CD14-positive monocyte (primary cell): Measurements from ENCODE around the gene LMAN1. TPM values are rescaled to one million over a fixed set of nuclear protein-coding genes. Genes with fewer than 3 reads are reported as not detected.

ENCODE experiments used
- DNase-seq, 3 donors: peaks; one replicate each; pipeline ENCODE4 v3.0.0-alpha.2; 2011 to 2022
- H2AFZ ChIP-seq: 2 replicates; pipeline ENCODE4 v1.6.0; 2012; ENCODE audit warnings: mild to moderate bottlenecking, low read depth, low read length, inconsistent platforms; ENCODE audit not compliant: insufficient read depth, poor library complexity, severe bottlenecking
- H3K27ac ChIP-seq, 2 donors: 1 replicate in 1 of 2; 2 replicates in 1 of 2; pipeline ENCODE4 v1.5.1; 2012 to 2013; ENCODE audit warnings: low read length in 2 of 2, control low read depth in 1 of 2, inconsistent platforms in 1 of 2, low read depth in 1 of 2, mild to moderate bottlenecking in 1 of 2
- H3K27me3 ChIP-seq, 2 donors: one replicate each; pipeline versions ENCODE4 v1.6.0 to v1.6.1; 2011 to 2013; ENCODE audit warnings: low read length in 2 of 2; ENCODE audit not compliant: control insufficient read depth in 2 of 2, insufficient read depth in 2 of 2
- H3K36me3 ChIP-seq, 2 donors: replicated peaks in 1 of 2; 1 replicate in 1 of 2; 2 replicates in 1 of 2; pipeline versions ENCODE4 v1.5.1 to v1.6.1; 2012 to 2013; ENCODE audit warnings: low read length in 2 of 2, control low read depth in 1 of 2, inconsistent platforms in 1 of 2, mild to moderate bottlenecking in 1 of 2; ENCODE audit not compliant: insufficient read depth in 2 of 2, control insufficient read depth in 1 of 2
- H3K4me1 ChIP-seq, 2 donors: 1 replicate in 1 of 2; 2 replicates in 1 of 2; pipeline versions ENCODE4 v1.5.1 to v1.6.1; 2012 to 2013; ENCODE audit warnings: low read length in 2 of 2, control low read depth in 1 of 2, inconsistent platforms in 1 of 2, mild to moderate bottlenecking in 1 of 2, moderate library complexity in 1 of 2; ENCODE audit not compliant: insufficient read depth in 2 of 2, control insufficient read depth in 1 of 2
- H3K4me2 ChIP-seq: replicated peaks from 2 replicates; pipeline ENCODE3; 2012; ENCODE audit warnings: low read length, moderate library complexity, mild to moderate bottlenecking; ENCODE audit not compliant: poor library complexity, severe bottlenecking; ENCODE audit errors: extremely low read depth
- H3K4me3 ChIP-seq, 3 experiments: fragments of 200-600 bp in 1 of 3; sonication (generic) in 1 of 3; replicated peaks in 1 of 3; 1 replicate in 2 of 3; 2 replicates in 1 of 3; pipeline ENCODE4 v1.5.1; 2011 to 2013; ENCODE audit warnings: low read length in 3 of 3, mild to moderate bottlenecking in 3 of 3, control low read depth in 2 of 3, low read depth in 2 of 3, inconsistent platforms in 1 of 3, moderate library complexity in 1 of 3
- H3K79me2 ChIP-seq: 2 replicates; pipeline ENCODE4 v1.6.0; 2012; ENCODE audit warnings: mild to moderate bottlenecking, control low read depth, inconsistent platforms, low read length, moderate library complexity; ENCODE audit not compliant: insufficient read depth
- H3K9ac ChIP-seq: 2 replicates; pipeline ENCODE4 v1.6.0; 2017; ENCODE audit warnings: low read length, mild to moderate bottlenecking; ENCODE audit not compliant: insufficient read depth, poor library complexity, severe bottlenecking
- H3K9me3 ChIP-seq, 2 donors: replicated peaks in 1 of 2; 1 replicate in 1 of 2; 2 replicates in 1 of 2; pipeline versions ENCODE4 v1.5.1 to v1.6.1; 2012 to 2013; ENCODE audit warnings: low read length in 2 of 2, control low read depth in 1 of 2; ENCODE audit not compliant: control insufficient read depth in 1 of 2, insufficient read depth in 1 of 2
- H4K20me1 ChIP-seq: 2 replicates; pipeline ENCODE4 v1.6.0; 2012; ENCODE audit warnings: mild to moderate bottlenecking, low read length, control low read depth, moderate library complexity; ENCODE audit not compliant: insufficient read depth
- H3K27ac Mint-ChIP-seq, 7 donors: one replicate each; pipeline ENCODE4 v1.8.0; 2020; ENCODE audit warnings: mild to moderate bottlenecking in 7 of 7, mixed read lengths in 7 of 7, moderate library complexity in 6 of 7, inconsistent platforms in 2 of 7
- H3K27me3 Mint-ChIP-seq, 3 donors: one replicate each; pipeline ENCODE4 v1.8.0; 2021 to 2022; ENCODE audit warnings: low read depth in 3 of 3, mild to moderate bottlenecking in 3 of 3, mixed read lengths in 3 of 3, moderate library complexity in 3 of 3, inconsistent platforms in 1 of 3
- H3K36me3 Mint-ChIP-seq, 2 donors: one replicate each; pipeline ENCODE4 v1.8.0; 2020; ENCODE audit warnings: mixed read lengths in 2 of 2, inconsistent platforms in 1 of 2, mild to moderate bottlenecking in 1 of 2
- H3K4me1 Mint-ChIP-seq: one replicate; pipeline ENCODE4 v1.8.0; 2020; ENCODE audit warnings: mild to moderate bottlenecking, mixed read lengths
- H3K4me3 Mint-ChIP-seq, 2 donors: one replicate each; pipeline ENCODE4 v1.8.0; 2020; ENCODE audit warnings: mild to moderate bottlenecking in 2 of 2, mixed read lengths in 2 of 2, moderate library complexity in 1 of 2
- H3K9me3 Mint-ChIP-seq, 7 donors: one replicate each; pipeline ENCODE4 v1.8.0; 2020 to 2022; ENCODE audit warnings: mixed read lengths in 7 of 7, mild to moderate bottlenecking in 6 of 7, moderate library complexity in 6 of 7, inconsistent platforms in 2 of 7
- CTCF ChIP-seq: fragments of 200-600 bp; IDR thresholded peaks from one replicate; pipeline ENCODE4 v1.8.0; 2022; ENCODE audit warnings: antibody characterized with exemption, mild to moderate bottlenecking
- WGBS: methylation state at CpG from one replicate; pipeline ENCODE4 v1.1.5; 2013; ENCODE audit warnings: missing lambda C conversion rate; ENCODE audit not compliant: insufficient coverage; 5-methylcytosine and 5-hydroxymethylcytosine counted together
- intact Hi-C, 2 donors: fragments of 100-400 bp; cut with micrococcal nuclease; formaldehyde crosslinking; loops; one replicate each; pipeline versions ENCODE4 v1.15.0 to v1.15.1; 2023
- polyA plus RNA-seq, 3 donors: library from polyadenylated mRNA; depleted of rRNA in 1 of 3; unstranded in 2 of 3; stranded (reverse) in 1 of 3; fragments of 300-500 nt in 2 of 3; fragments of >200 nt in 1 of 3; fragmentation: Illumina TruSeq in 2 of 3; gene quantifications; 1 replicate in 2 of 3; 2 replicates in 1 of 3; pipeline ENCODE4 v1.2.3, GENCODE V29; 2012 to 2021

The LMAN1 gene
- polyA plus RNA-seq, 3 donors = 4.7 to 10.9 (median 7.6) TPM

GRCh38 chr18:59303656-59304195, 55.3 kb downstream of the LMAN1 start:
- Histone ChIP-seq H3K27me3 (peaks cover 0 to under 1% of the 10 kb centered on the region in 2 donors), H4K20me1 (no peaks in the 10 kb centered on the region), H3K4me2 (no peak overlapping the region), H3K4me3 (no peak overlapping the region), H3K9me3 (no peaks in the 10 kb centered on the region), H3K36me3 (no peaks in the 10 kb centered on the region), H2AFZ (no peak overlapping the region), H3K27ac (no peak overlapping the region), H3K4me1 (peaks cover 0 to 1% of the 10 kb centered on the region in 2 donors), H3K9ac (no peak overlapping the region), H3K79me2 (no peaks in the 10 kb centered on the region)
- Mint-ChIP-seq H3K9me3 (no peaks in the 10 kb centered on the region), H3K4me3 (no peak overlapping the region), H3K4me1 (peaks cover 5% of the 10 kb centered on the region), H3K27ac (no peak overlapping the region), H3K27me3 (peaks cover 10 to 20% (median 17%) of the 10 kb centered on the region in 3 donors), H3K36me3 (no peaks in the 10 kb centered on the region)
- 82% methylated on average over 2 of the region's 9 CpGs for WGBS
- TF ChIP-seq CTCF = no peak
- no peak for DNase-seq
- intact Hi-C loops = no loop called here

GRCh38 chr18:59303006-59303405, 56.1 kb downstream of the LMAN1 start:
- Histone ChIP-seq H3K36me3 (no peaks in the 10 kb centered on the region), H3K79me2 (no peaks in the 10 kb centered on the region), H3K4me3 (no peak overlapping the region), H3K9ac (no peak overlapping the region), H3K27ac (no peak overlapping the region), H3K27me3 (no peaks in the 10 kb centered on the region), H2AFZ (no peak overlapping the region), H4K20me1 (no peaks in the 10 kb centered on the region), H3K4me1 (no peaks in the 10 kb centered on the region), H3K9me3 (no peaks in the 10 kb centered on the region), H3K4me2 (no peak overlapping the region)
- TF ChIP-seq CTCF = no peak
- intact Hi-C loops = no loop called here
- Mint-ChIP-seq H3K27ac (no peak overlapping the region), H3K4me1 (no peaks in the 10 kb centered on the region), H3K27me3 (peaks cover 10 to 15% (median 14%) of the 10 kb centered on the region in 3 donors), H3K9me3 (no peaks in the 10 kb centered on the region), H3K36me3 (no peaks in the 10 kb centered on the region), H3K4me3 (no peak overlapping the region)
- no CpG with 5 or more reads among the region's 2 CpGs for WGBS
- DNase-seq = no peak
